Prostate gland (tissue), 2 donors: Measurements from ENCODE around the gene CALML3. TPM values are rescaled to one million over a fixed set of nuclear protein-coding genes. Genes with fewer than 3 reads are reported as not detected.

Experiments
- DNase-seq: peaks from one replicate; pipeline ENCODE4 v3.0.0-alpha.2; 2019; ENCODE audit warnings: low spot score
- H3K27ac ChIP-seq, 2 donors: fragments of 200-600 bp; sonication (generic); 2 replicates each; pipeline ENCODE4 v1.5.1; 2017 to 2019
- H3K27me3 ChIP-seq: fragments of 200-600 bp; sonication (generic); replicated peaks from 2 replicates; pipeline ENCODE4 v1.5.1; 2019; ENCODE audit not compliant: insufficient read depth
- H3K36me3 ChIP-seq, 2 donors: fragments of 200-600 bp; sonication (generic); 1 replicate in 1 of 2; 2 replicates in 1 of 2; pipeline versions ENCODE4 v1.5.1 to v1.8.1; 2017 to 2019
- H3K4me1 ChIP-seq: fragments of 200-600 bp; sonication (generic); replicated peaks from 2 replicates; pipeline ENCODE4 v1.5.1; 2019
- H3K4me3 ChIP-seq, 2 donors: fragments of 200-600 bp; sonication (generic); 2 replicates each; pipeline ENCODE4 v1.5.1; 2017 to 2019
- H3K9me3 ChIP-seq: fragments of 200-600 bp; sonication (generic); 2 replicates; pipeline ENCODE4 v1.5.1; 2017
- POLR2A ChIP-seq: fragments of 450-650 bp; IDR thresholded peaks from one replicate; pipeline ENCODE4 v1.6.1; 2016; ENCODE audit warnings: antibody characterized with exemption, mild to moderate bottlenecking
- POLR2AphosphoS5 ChIP-seq: sonication (generic); formaldehyde crosslinking; IDR thresholded peaks from one replicate; pipeline ENCODE4 v1.6.1; 2017; ENCODE audit warnings: antibody characterized with exemption
- WGBS: methylation state at CpG from one replicate; pipeline ENCODE4 v1.1.5; 2018; 5-methylcytosine and 5-hydroxymethylcytosine counted together
- intact Hi-C: fragments of 100-400 bp; cut with DNase I; formaldehyde crosslinking; loops from one replicate; pipeline ENCODE4 v1.14.2; 2022
- total RNA-seq, 2 donors: library from RNA; depleted of rRNA; stranded (reverse); fragments of >200 nt; gene quantifications; one replicate each; pipeline ENCODE4 v1.1.0, GENCODE V29; 2016
- TF ChIP-seq, protein P1 (sequence below), 4 experiments: fragments of 200-600 bp in 2 of 4; fragments of 450-650 bp in 2 of 4; sonication (generic) in 2 of 4; IDR thresholded peaks; 1 replicate in 3 of 4; 2 replicates in 1 of 4; pipeline ENCODE4 v1.5.1; 2016 to 2019; ENCODE audit warnings: antibody characterized with exemption in 4 of 4, mild to moderate bottlenecking in 2 of 4, moderate library complexity in 2 of 4

The CALML3 gene
- total RNA-seq, 2 donors from 2014 or later, result 1.6 to 8.0 TPM

DNA sequence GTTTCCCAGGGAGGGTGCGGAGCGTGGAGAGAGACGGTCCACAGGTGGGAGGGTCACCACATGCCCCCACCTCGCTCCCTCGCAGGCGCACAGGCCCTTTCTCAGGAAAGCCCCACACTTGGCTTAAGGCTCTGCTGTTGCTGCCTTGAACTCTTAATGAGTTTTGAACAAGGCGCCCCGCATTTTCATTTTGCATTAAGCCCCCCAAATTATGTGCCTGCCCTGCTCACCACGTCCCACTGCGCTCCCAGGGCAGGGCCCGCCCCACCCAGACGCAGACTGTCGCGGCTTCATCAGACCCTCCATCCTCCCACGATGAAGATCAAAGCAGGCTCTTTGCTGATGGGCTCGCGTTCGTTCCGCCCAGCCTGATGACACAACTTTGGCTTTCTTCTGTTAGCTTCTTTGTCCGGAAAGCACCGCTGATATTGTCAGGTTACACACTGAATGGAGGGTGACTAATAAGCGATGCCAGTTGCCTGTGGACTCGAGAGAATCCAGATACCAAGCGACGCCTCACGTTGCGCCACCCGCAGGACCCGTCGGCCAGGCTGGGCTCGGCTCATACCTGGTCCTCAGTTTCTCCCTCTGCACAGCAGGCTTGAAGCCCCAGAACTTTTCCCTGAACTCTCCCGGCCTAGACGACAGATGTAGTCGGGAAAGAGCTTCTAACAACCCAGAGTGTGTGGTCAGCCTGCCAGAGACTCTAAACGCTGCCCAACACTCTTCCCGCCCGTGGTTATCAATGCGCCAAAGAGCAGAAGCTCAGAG, 9.5 kb downstream of the CALML3 start:
- Histone ChIP-seq H3K4me1 (no peaks in the 10 kb centered on the region), H3K27me3 (no peaks in the 10 kb centered on the region), H3K36me3 (no peaks in the 10 kb centered on the region), H3K9me3 (no peaks in the 10 kb centered on the region), H3K4me3 (no peak overlapping the region), H3K27ac (no peak overlapping the region)
- no peak for DNase-seq
- TF ChIP-seq, protein P1, sequence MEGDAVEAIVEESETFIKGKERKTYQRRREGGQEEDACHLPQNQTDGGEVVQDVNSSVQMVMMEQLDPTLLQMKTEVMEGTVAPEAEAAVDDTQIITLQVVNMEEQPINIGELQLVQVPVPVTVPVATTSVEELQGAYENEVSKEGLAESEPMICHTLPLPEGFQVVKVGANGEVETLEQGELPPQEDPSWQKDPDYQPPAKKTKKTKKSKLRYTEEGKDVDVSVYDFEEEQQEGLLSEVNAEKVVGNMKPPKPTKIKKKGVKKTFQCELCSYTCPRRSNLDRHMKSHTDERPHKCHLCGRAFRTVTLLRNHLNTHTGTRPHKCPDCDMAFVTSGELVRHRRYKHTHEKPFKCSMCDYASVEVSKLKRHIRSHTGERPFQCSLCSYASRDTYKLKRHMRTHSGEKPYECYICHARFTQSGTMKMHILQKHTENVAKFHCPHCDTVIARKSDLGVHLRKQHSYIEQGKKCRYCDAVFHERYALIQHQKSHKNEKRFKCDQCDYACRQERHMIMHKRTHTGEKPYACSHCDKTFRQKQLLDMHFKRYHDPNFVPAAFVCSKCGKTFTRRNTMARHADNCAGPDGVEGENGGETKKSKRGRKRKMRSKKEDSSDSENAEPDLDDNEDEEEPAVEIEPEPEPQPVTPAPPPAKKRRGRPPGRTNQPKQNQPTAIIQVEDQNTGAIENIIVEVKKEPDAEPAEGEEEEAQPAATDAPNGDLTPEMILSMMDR (IDR thresholded peaks at IDR 0.05), result no peak
- TF ChIP-seq POLR2A (no peak), POLR2AphosphoS5 (no peak)
- intact Hi-C loops, result loop anchor here (5.0 to 10.0 kb wide), 2 partner anchors 87 to 281 kb away; partner anchors contain the start of gene GDI2
- 86% methylated on average over 38 of the region's 38 CpGs for WGBS

DNA sequence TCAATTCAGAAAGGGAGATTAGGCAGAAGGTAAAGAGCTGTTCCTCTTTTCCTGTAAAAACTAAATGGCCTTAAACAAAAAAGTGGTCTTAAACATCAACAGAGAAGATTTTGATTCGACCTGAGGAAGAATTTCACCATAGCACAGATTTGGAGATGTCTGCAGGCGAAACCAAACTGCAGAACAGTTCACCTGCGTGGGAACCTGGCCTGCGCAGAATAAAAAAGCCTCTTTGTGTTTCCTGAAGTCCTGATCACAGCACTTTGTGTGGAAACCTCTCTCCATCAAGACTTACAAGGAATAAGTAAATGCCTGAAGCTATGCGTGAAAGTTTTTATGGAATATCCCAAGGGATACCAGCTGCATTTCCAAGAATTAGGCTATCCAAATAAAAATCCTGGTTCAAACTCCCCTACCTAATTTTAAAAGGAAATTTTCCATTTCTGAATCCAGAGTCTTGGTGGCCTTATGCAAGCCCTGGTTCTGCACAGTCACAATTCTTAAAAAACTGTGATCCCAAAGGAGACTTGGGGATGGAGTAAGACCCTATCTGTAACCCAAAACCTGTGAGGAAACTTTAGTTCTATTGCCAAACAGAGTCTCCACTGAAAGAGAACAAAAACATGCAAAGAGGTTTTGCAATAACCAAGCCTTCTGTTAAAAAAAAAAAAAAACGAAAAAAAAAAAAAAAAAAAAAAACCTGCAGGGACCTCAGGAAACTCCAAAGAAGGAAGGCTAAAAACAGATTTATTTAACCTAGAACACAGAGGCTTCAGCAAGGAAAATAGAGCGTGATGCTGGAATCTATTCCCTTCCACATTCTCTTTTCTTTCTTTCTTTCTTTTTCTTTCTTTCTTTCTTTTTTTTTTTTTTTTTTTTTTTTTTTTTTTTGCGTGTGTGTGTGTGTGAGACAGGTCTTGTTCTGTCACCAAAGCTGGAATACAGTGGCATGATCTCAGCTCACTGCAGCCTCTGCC, 10.4 kb downstream of the CALML3 start:
- Histone ChIP-seq H3K4me3 (no peak overlapping the region), H3K9me3 (no peaks in the 10 kb centered on the region)

DNA sequence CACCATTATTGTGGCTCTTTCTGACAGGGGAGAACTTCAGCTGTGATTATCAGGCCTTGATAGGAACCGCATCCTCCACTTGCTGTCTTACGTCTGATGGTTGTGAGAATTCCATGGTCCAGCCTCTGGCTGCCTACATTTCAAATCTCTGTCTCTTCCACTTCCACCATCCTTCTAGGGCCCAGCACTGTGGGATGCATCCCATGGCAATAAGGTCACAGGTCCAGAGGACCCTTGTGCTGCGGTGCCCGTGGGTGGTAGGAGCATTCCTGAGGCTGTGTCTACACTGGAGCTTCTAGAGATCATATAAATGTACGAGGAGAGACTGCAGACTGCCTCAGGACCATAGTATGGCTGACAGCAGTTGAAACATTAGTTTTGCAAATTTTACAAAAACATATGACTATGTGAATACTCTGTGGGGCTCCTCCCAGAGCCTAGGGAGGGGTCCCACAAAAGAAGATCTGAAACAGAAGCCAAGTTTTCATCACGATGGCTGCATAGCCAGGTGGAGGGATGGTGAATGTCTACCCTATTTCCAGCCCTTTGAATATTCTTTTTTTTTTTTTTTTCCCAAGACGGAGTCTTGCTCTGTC, 11.8 kb downstream of the CALML3 start:
- Histone ChIP-seq H3K4me1 (no peaks in the 10 kb centered on the region), H3K36me3 (no peaks in the 10 kb centered on the region), H3K27ac (no peak overlapping the region), H3K4me3 (no peak overlapping the region), H3K27me3 (no peaks in the 10 kb centered on the region), H3K9me3 (no peaks in the 10 kb centered on the region)
- no peak for DNase-seq
- 94% methylated on average over 7 of the region's 7 CpGs for WGBS
- no peak for TF ChIP-seq POLR2AphosphoS5
- intact Hi-C loops, result loop anchor here (10.0 kb wide), 1 partner anchor 278 kb away; the partner anchor contains the start of gene GDI2

More for the DNA sequence above, 10.4 kb downstream of the CALML3 start:
- WGBS, result 57% methylated on average over 8 of the region's 8 CpGs
- no peaks in the 10 kb centered on the region for H3K4me1 ChIP-seq
- no peak for DNase-seq
- no peaks in the 10 kb centered on the region for H3K27me3 ChIP-seq
- H3K36me3 ChIP-seq, result no peaks in the 10 kb centered on the region
- TF ChIP-seq POLR2A, result no peak
- TF ChIP-seq, protein P1 (IDR thresholded peaks at IDR 0.05), result no peak
- intact Hi-C loops, result loop anchor here (5.0 to 10.0 kb wide), 2 partner anchors 88 to 280 kb away; partner anchors contain the start of gene GDI2
- H3K27ac ChIP-seq, result peak overlapping the region in 1 of 2 donors; percentile 18

DNA sequence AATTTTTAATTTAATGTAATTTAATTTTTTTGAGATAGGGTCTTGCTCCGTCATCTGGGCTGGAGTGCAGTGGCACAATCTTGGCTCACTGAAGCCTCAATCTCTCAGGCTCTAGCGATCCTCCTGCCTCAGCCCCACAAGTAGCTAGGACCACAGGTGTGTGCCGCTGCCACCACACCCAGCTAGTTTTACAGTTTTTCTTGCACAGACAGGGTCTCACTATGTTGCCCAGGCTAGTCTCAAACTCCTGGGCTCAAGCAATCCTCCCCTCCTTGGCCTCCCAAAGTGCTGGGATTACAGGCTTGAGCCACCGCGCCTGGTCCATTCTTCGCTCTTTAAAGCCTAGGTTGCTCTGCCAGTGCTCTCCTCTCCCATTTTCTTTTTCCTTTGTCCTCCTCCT, 12.9 kb downstream of the CALML3 start:
- intact Hi-C loops, result loop anchor here (10.0 kb wide), 1 partner anchor 277 kb away; the partner anchor contains the start of gene GDI2
- Histone ChIP-seq H3K36me3 (no peaks in the 10 kb centered on the region), H3K9me3 (no peaks in the 10 kb centered on the region), H3K4me3 (no peak overlapping the region), H3K27ac (no peak overlapping the region), H3K27me3 (no peaks in the 10 kb centered on the region), H3K4me1 (no peaks in the 10 kb centered on the region)
- TF ChIP-seq POLR2AphosphoS5, result no peak
- no peak for TF ChIP-seq POLR2A
- TF ChIP-seq, protein P1 (IDR thresholded peaks at IDR 0.05), result no peak
- DNase-seq, result no peak
- 88% methylated on average over 6 of the region's 6 CpGs for WGBS

DNA sequence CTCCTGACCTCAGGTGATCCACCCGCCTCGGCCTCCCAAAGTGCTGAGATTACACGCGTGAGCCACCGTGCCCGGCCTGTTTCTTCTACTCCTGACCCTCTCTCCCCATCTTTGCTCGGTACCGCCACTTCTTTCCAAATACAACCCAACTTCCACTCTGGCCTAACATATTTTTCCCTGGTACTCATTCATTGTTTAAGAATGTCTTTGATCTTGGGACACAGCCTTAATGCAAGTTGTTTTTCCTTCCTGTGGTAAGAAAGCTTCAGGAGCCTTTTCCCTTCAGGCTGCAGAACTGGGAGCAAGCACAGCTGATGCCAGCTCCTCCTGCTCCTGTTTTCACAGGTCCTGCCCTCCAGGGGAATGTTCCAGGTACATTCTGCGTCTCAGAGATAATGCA, 13.7 kb downstream of the CALML3 start:
- Histone ChIP-seq H3K4me1 (no peaks in the 10 kb centered on the region), H3K4me3 (no peak overlapping the region), H3K36me3 (no peaks in the 10 kb centered on the region), H3K9me3 (no peaks in the 10 kb centered on the region), H3K27me3 (no peaks in the 10 kb centered on the region), H3K27ac (no peak overlapping the region)
- 72% methylated on average over 9 of the region's 9 CpGs for WGBS
- TF ChIP-seq, protein P1 (IDR thresholded peaks at IDR 0.05), result no peak
- TF ChIP-seq POLR2AphosphoS5 (no peak), POLR2A (no peak)
- DNase-seq, result no peak
- intact Hi-C loops, result loop anchor here (10.0 kb wide), 1 partner anchor 276 kb away; the partner anchor contains the start of gene GDI2
